ENCODE measurements around the gene GPRIN2.

Gene GPRIN2

GRCh38 chr10:46524472-46525176, 31.8 kb downstream of the GPRIN2 start:
- no peaks in the 10 kb centered on the region for H3K36me3 ChIP-seq
- no peak overlapping the region for H3K27ac ChIP-seq
- TF ChIP-seq Cebpa-rat (IDR thresholded peaks at IDR 0.05): no peak
- H3K9ac ChIP-seq: no peak overlapping the region
- no peaks in the 10 kb centered on the region for H3K9me3 ChIP-seq
- H4K20me1 ChIP-seq: no peaks in the 10 kb centered on the region
- H3K4me1 ChIP-seq: peaks cover 9% of the 10 kb centered on the region
- no peaks in the 10 kb centered on the region for H3K27me3 ChIP-seq
- H3K4me2 ChIP-seq: no peak overlapping the region
- H3K4me3 ChIP-seq: no peak overlapping the region

GRCh38 chr10:46523962-46524471, 32.4 kb downstream of the GPRIN2 start:
- Histone ChIP-seq H4K20me1 (no peaks in the 10 kb centered on the region), H3K27ac (no peak overlapping the region), H3K27me3 (no peaks in the 10 kb centered on the region), H3K4me1 (peaks cover 9% of the 10 kb centered on the region), H3K36me3 (no peaks in the 10 kb centered on the region), H3K4me3 (no peak overlapping the region), H3K9me3 (no peaks in the 10 kb centered on the region), H3K4me2 (no peak overlapping the region), H3K9ac (no peak overlapping the region)
- TF ChIP-seq Cebpa-rat (IDR thresholded peaks at IDR 0.05): no peak

GRCh38 chr10:46523119-46523961, 33.1 kb downstream of the GPRIN2 start:
- Histone ChIP-seq H3K27ac (no peak overlapping the region), H3K4me3 (no peak overlapping the region), H3K27me3 (no peaks in the 10 kb centered on the region), H4K20me1 (no peaks in the 10 kb centered on the region), H3K9me3 (no peaks in the 10 kb centered on the region), H3K9ac (no peak overlapping the region), H3K4me2 (no peak overlapping the region), H3K36me3 (no peaks in the 10 kb centered on the region), H3K4me1 (peaks cover 9% of the 10 kb centered on the region)
- TF ChIP-seq Cebpa-rat (IDR thresholded peaks at IDR 0.05): no peak

- Histone ChIP-seq H3K27ac (no peak overlapping the region), H3K36me3 (no peaks in the 10 kb centered on the region), H3K4me1 (peaks cover 9% of the 10 kb centered on the region), H3K9ac (no peak overlapping the region), H3K9me3 (no peaks in the 10 kb centered on the region), H3K4me2 (no peak overlapping the region), H3K4me3 (no peak overlapping the region), H4K20me1 (no peaks in the 10 kb centered on the region), H3K27me3 (no peaks in the 10 kb centered on the region)
- no peak for TF ChIP-seq Cebpa-rat (IDR thresholded peaks at IDR 0.05)
These were observed 34.0 kb downstream of the GPRIN2 start for GRCh38 chr10:46522295-46523118.

GRCh38 chr10:46520941-46521340, 35.5 kb downstream of the GPRIN2 start:
- Histone ChIP-seq H3K9me3 (no peaks in the 10 kb centered on the region), H3K27me3 (no peaks in the 10 kb centered on the region), H3K4me3 (no peak overlapping the region), H3K9ac (no peak overlapping the region), H4K20me1 (no peaks in the 10 kb centered on the region), H3K36me3 (no peaks in the 10 kb centered on the region), H3K27ac (no peak overlapping the region), H3K4me1 (peaks cover 9% of the 10 kb centered on the region), H3K4me2 (peak overlapping the region; percentile 18)
- no peak for TF ChIP-seq Cebpa-rat (IDR thresholded peaks at IDR 0.05)

- Histone ChIP-seq H3K9me3 (no peaks in the 10 kb centered on the region), H3K4me3 (no peak overlapping the region), H3K36me3 (no peaks in the 10 kb centered on the region), H3K27ac (no peak overlapping the region), H3K4me2 (peak overlapping the region; percentile 18; the same call in 1 of the 2 replicates), H3K4me1 (peaks cover 9% of the 10 kb centered on the region), H3K9ac (no peak overlapping the region), H3K27me3 (no peaks in the 10 kb centered on the region), H4K20me1 (no peaks in the 10 kb centered on the region)
- TF ChIP-seq Cebpa-rat (IDR thresholded peaks at IDR 0.05): no peak
These were observed 36.1 kb downstream of the GPRIN2 start for GRCh38 chr10:46520381-46520780.

GRCh38 chr10:46518028-46518725, 38.3 kb downstream of the GPRIN2 start:
- Histone ChIP-seq H3K9ac (no peak overlapping the region), H4K20me1 (no peaks in the 10 kb centered on the region), H3K9me3 (no peaks in the 10 kb centered on the region), H3K27ac (no peak overlapping the region), H3K4me1 (peaks cover 9% of the 10 kb centered on the region), H3K27me3 (no peaks in the 10 kb centered on the region), H3K36me3 (no peaks in the 10 kb centered on the region), H3K4me3 (no peak overlapping the region), H3K4me2 (no peak overlapping the region)
- no peak for TF ChIP-seq Cebpa-rat (IDR thresholded peaks at IDR 0.05)

- Histone ChIP-seq H3K27me3 (no peaks in the 10 kb centered on the region), H3K4me2 (no peak overlapping the region), H3K9me3 (no peaks in the 10 kb centered on the region), H3K4me3 (no peak overlapping the region), H3K4me1 (peaks cover 9% of the 10 kb centered on the region), H3K36me3 (no peaks in the 10 kb centered on the region), H4K20me1 (no peaks in the 10 kb centered on the region), H3K9ac (no peak overlapping the region), H3K27ac (no peak overlapping the region)
- no peak for TF ChIP-seq Cebpa-rat (IDR thresholded peaks at IDR 0.05)
These were observed 38.9 kb downstream of the GPRIN2 start for GRCh38 chr10:46517541-46517940.

Measured in BLaER1 (cell line).